Panc1 (cell line): ENCODE data around the gene REPIN1. TPM values are rescaled to one million over a fixed set of nuclear protein-coding genes. Genes with fewer than 3 reads are reported as not detected.

Source experiments
- ATAC-seq: fragments of 200-7000 bp; cut with Tn5 transposase; 2 replicates; pipeline ENCODE4 v1.9.1; 2020; ENCODE audit warnings: mild to moderate bottlenecking, moderate library complexity
- Bru-seq: library from RNA; stranded (reverse); fragments of 400-500 nt; gene quantifications from one replicate; lab custom pipeline; 2021; lab: Mats Ljungman, UMichigan
- BruChase-seq, 2 experiments: library from RNA; stranded (reverse); fragments of 400-500 nt; gene quantifications; one replicate each; lab custom pipeline; 2021; lab: Mats Ljungman, UMichigan
- BruUV-seq: library from RNA; stranded (reverse); fragments of 400-500 nt; replicated peaks from 2 replicates; lab custom pipeline; 2021; lab: Mats Ljungman, UMichigan
- CTCF ChIA-PET: fragments of 300-600 bp; sonication (Branson Sonifier 250); formaldehyde crosslinking; loops from one replicate; lab custom pipeline; 2022; ENCODE audit warnings: antibody characterized with exemption; lab: Charles Lee
- POLR2A ChIA-PET: fragments of 300-600 bp; sonication (Branson Sonifier 250); formaldehyde crosslinking; loops from one replicate; lab custom pipeline; 2022; ENCODE audit warnings: antibody characterized with exemption; lab: Charles Lee
- DNase-seq: peaks from one replicate; pipeline ENCODE4 v3.0.0-alpha.2; 2010; ENCODE audit warnings: low read depth, low spot score
- H3K27ac ChIP-seq: 2 replicates; pipeline ENCODE4 v1.5.1; 2011; ENCODE audit warnings: mild to moderate bottlenecking, low read length, inconsistent platforms
- H3K27me3 ChIP-seq: fragments of 200-500 bp; sonication (Bioruptor generic); 2 replicates; pipeline ENCODE4 v1.6.0; 2014; ENCODE audit warnings: low read length, inconsistent platforms; ENCODE audit not compliant: control insufficient read depth, insufficient read depth
- H3K36me3 ChIP-seq: fragments of 200-500 bp; sonication (Bioruptor generic); 2 replicates; pipeline ENCODE4 v1.5.1; 2014; ENCODE audit warnings: inconsistent platforms, mild to moderate bottlenecking, low read length, moderate library complexity; ENCODE audit not compliant: control insufficient read depth, insufficient read depth
- H3K4me1 ChIP-seq: 2 replicates; pipeline ENCODE4 v1.5.1; 2011; ENCODE audit warnings: inconsistent platforms, mild to moderate bottlenecking, low read length, moderate library complexity; ENCODE audit not compliant: control insufficient read depth, insufficient read depth
- H3K4me3 ChIP-seq, 2 experiments: 2 replicates each; pipeline ENCODE4 v1.5.1; 2011 to 2012; ENCODE audit warnings: low read depth in 2 of 2, low read length in 2 of 2, mild to moderate bottlenecking in 2 of 2, inconsistent platforms in 1 of 2, moderate library complexity in 1 of 2
- H3K9me3 ChIP-seq: fragments of 200-500 bp; sonication (Bioruptor generic); 2 replicates; pipeline ENCODE4 v1.5.1; 2014; ENCODE audit warnings: low read depth, mild to moderate bottlenecking, inconsistent platforms, low read length, moderate library complexity; ENCODE audit not compliant: control insufficient read depth, insufficient read depth
- CTCF ChIP-seq: fragments of 450-650 bp; IDR thresholded peaks from 2 replicates; pipeline ENCODE4 v1.5.1; 2017; ENCODE audit warnings: mild to moderate bottlenecking
- POLR2AphosphoS5 ChIP-seq: IDR thresholded peaks from 2 replicates; pipeline ENCODE4 v1.6.1; 2012; ENCODE audit warnings: mild to moderate bottlenecking, low read depth, low read length, moderate library complexity
- REST ChIP-seq, 2 experiments: IDR thresholded peaks; 2 replicates each; pipeline ENCODE4 v1.6.1; 2011 to 2012; ENCODE audit warnings: low read depth in 2 of 2, control low read depth in 1 of 2, low read length in 1 of 2, mild to moderate bottlenecking in 1 of 2, moderate library complexity in 1 of 2; ENCODE audit not compliant: insufficient read depth in 1 of 2
- SIN3A ChIP-seq: IDR thresholded peaks from 2 replicates; pipeline ENCODE4 v1.6.1; 2012; ENCODE audit warnings: low read depth, mild to moderate bottlenecking, low read length, moderate library complexity, borderline replicate concordance; ENCODE audit not compliant: insufficient read depth
- TCF7L2 ChIP-seq: IDR thresholded peaks from 2 replicates; pipeline ENCODE4 v1.6.1; 2011; ENCODE audit warnings: mild to moderate bottlenecking, low read depth, low read length, inconsistent platforms
- in situ Hi-C: cut with HindIII; loops from 2 replicates; pipeline ENCODE4 v1.10.0; 2016; ENCODE audit warnings: low sequenced_read_pairs, low pct_unique_long_range_greater_than_20kb
- intact Hi-C: fragments of 100-400 bp; cut with micrococcal nuclease; formaldehyde crosslinking; loops from one replicate; pipeline ENCODE4 v1.10.0; 2022; ENCODE audit not compliant: unreplicated experiment
- long read RNA-seq: library from polyadenylated mRNA; unstranded; transcript quantifications from one replicate; pipeline ENCODE4 v2.0.0, GENCODE V29; 2021; ENCODE audit not compliant: unreplicated experiment
- polyA plus RNA-seq: library from polyadenylated mRNA; unstranded; fragments of >200 nt; gene quantifications from one replicate; pipeline ENCODE4 v1.2.1, GENCODE V29; 2012; ENCODE audit warnings: missing spikeins; ENCODE audit not compliant: insufficient read length
- total RNA-seq: library from RNA; stranded (reverse); gene quantifications from one replicate; pipeline ENCODE4 v1.2.1, GENCODE V29; 2021; ENCODE audit not compliant: unreplicated experiment

REPIN1 gene
- 209 TPM for total RNA-seq
- 158 TPM for polyA plus RNA-seq
- percentile 86 among the genes with signal in this experiment for Bru-seq, nascent RNA
- BruChase-seq, experiment 1, labeled RNA remaining after a 2-hour chase, result percentile 98 among the genes with signal in this experiment
- percentile 99 among the genes with signal in this experiment for BruChase-seq, experiment 2, labeled RNA remaining after a 6-hour chase
- long read RNA-seq, transcript REPIN1-207 (2 exons, 1,064 nt), result minor isoform, 13 of 473 reads
- long read RNA-seq, transcript REPIN1-202 (1 exons, 2,876 nt), result major isoform, 266 of 473 reads
- long read RNA-seq, transcript REPIN1-214 (3 exons, 2,058 nt), result minor isoform, 20 of 473 reads
- long read RNA-seq, transcript REPIN1-203 (2 exons, 2,969 nt), result minor isoform, 131 of 473 reads
- long read RNA-seq, partial matches to known transcripts, result 1 of 473 reads
- long read RNA-seq, other reads (novel, unspliced or antisense), result 33 of 473 reads

GRCh38 chr7:150368096-150368883, at the start of gene REPIN1:
REPIN1 (plus strand) TSS chr7:150368822; CDS start chr7:150369712, 890 bp downstream.
- Histone ChIP-seq H3K27ac (peak within 1 kb of the TSS; percentile 99), H3K9me3 (no peaks in the 10 kb centered on the region), H3K4me1 (peaks cover 38% of the 10 kb centered on the region), H3K4me3 (peak within 1 kb of the TSS; percentile 96 to 97), H3K27me3 (no peaks in the 10 kb centered on the region), H3K36me3 (peaks cover 5% of the 10 kb centered on the region)
- intact Hi-C loops, result no loop called here
- DNase-seq (no peak), ATAC-seq (peak; percentile 87)
- CTCF ChIA-PET, result no interaction called here
- BruUV-seq, result no TSS peak
- in situ Hi-C loops, result no loop called here
- POLR2A ChIA-PET, result interaction anchor here (1.8 kb wide), 1 partner anchor 9 kb away, joined by 10 read pairs; no protein-coding TSS in a partner anchor
- TF ChIP-seq SIN3A, result peak; percentile 80; the same call in 1 of the 2 replicates
- TF ChIP-seq POLR2AphosphoS5, result peak; percentile 68
- TF ChIP-seq CTCF, result no peak
- peak; percentile 97 for TF ChIP-seq TCF7L2
- TF ChIP-seq REST (IDR thresholded peaks at IDR 0.05; ENCODE audit: insufficient read depth in 1 of 2, low read depth in 2 of 2, low read length in 1 of 2), result 0 out of 4 replicates have a peak, but pooled peaks of 1 of the 2 experiments have one; percentile 6

GRCh38 chr7:150321788-150322113, 46.9 kb upstream of the REPIN1 start:
- intact Hi-C loops (no loop called here), in situ Hi-C loops (no loop called here)
- H3K4me3 ChIP-seq, result no peak overlapping the region
- no TSS peak for BruUV-seq
- CTCF ChIA-PET, result no interaction called here
- peak overlapping the region; percentile 50; the same call in 1 of the 2 replicates for H3K27ac ChIP-seq
- ATAC-seq, result no peak
- H3K27me3 ChIP-seq, result no peaks in the 10 kb centered on the region
- POLR2A ChIA-PET, result no interaction called here
- no peak for DNase-seq
- H3K36me3 ChIP-seq, result no peaks in the 10 kb centered on the region
- TF ChIP-seq REST (IDR thresholded peaks at IDR 0.05; ENCODE audit: insufficient read depth in 1 of 2, low read depth in 2 of 2, low read length in 1 of 2) (no peak), SIN3A (no peak), POLR2AphosphoS5 (no peak), TCF7L2 (no peak), CTCF (no peak)
- H3K4me1 ChIP-seq, result peaks cover 26% of the 10 kb centered on the region
- H3K9me3 ChIP-seq, result no peaks in the 10 kb centered on the region
